OCI-LY1 (cell line): Measurements from ENCODE around the gene CWH43.
"Not testable (repeated sequence)": the region's sequence is repeated elsewhere in the genome, so short reads cannot be mapped to it uniquely, and the experiment has no call there.

Experiments
- EZH2 ChIP-seq: fragments of 200-600 bp; sonication (generic), shearing (Covaris generic); IDR thresholded peaks from 2 replicates; pipeline ENCODE4 v1.8.0; 2017; ENCODE audit warnings: borderline replicate concordance, mixed run types, mild to moderate bottlenecking, antibody characterized with exemption, low read length, moderate library complexity, mixed read lengths
- TF ChIP-seq, protein P1 (sequence below): fragments of 200-600 bp; sonication (generic), shearing (Covaris generic); IDR thresholded peaks from 2 replicates; pipeline ENCODE4 v1.5.1; 2017; ENCODE audit warnings: mild to moderate bottlenecking, antibody characterized with exemption, low read length, moderate library complexity, mixed read lengths

DNA sequence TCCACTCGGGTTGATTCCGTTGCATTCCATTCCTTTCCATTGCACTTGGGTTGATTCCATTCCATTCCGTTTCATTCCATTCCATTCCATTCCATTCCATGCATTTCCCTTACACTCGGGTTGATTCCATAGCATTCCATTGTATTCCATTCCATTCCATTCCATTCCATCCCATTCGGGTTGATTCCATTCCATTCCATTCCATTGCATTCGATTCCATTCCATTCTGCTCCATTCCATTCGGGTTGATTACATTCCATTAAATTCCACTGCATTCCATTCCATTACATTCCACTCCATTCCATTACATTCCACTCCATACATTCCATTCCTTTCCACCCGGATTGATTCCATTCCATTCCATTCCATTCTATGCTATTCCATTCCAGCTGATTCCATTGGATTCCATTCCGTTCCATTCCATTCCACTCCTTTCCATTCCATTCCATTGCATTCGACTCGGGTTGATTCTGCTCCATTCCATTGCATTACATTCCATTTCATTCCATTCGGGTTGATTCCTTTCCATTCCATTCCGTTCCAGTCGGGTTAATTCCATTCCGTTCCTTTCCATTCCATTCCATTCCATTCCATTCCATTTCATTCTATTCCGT, 113.9 kb downstream of the CWH43 start:
- TF ChIP-seq EZH2: not testable (repeated sequence)
- TF ChIP-seq, protein P1, sequence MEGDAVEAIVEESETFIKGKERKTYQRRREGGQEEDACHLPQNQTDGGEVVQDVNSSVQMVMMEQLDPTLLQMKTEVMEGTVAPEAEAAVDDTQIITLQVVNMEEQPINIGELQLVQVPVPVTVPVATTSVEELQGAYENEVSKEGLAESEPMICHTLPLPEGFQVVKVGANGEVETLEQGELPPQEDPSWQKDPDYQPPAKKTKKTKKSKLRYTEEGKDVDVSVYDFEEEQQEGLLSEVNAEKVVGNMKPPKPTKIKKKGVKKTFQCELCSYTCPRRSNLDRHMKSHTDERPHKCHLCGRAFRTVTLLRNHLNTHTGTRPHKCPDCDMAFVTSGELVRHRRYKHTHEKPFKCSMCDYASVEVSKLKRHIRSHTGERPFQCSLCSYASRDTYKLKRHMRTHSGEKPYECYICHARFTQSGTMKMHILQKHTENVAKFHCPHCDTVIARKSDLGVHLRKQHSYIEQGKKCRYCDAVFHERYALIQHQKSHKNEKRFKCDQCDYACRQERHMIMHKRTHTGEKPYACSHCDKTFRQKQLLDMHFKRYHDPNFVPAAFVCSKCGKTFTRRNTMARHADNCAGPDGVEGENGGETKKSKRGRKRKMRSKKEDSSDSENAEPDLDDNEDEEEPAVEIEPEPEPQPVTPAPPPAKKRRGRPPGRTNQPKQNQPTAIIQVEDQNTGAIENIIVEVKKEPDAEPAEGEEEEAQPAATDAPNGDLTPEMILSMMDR: not testable (repeated sequence)
